Transverse colon (tissue), 4 donors: Measurements from ENCODE around the gene TFG.
"Not testable (repeated sequence)": the region's sequence is repeated elsewhere in the genome, so short reads cannot be mapped to it uniquely, and the experiment has no call there.

Experiments used
- EP300 ChIP-seq: sonication (generic); formaldehyde crosslinking; IDR thresholded peaks from one replicate; pipeline ENCODE4 v1.6.1; 2017; ENCODE audit warnings: antibody characterized with exemption, low read depth
- POLR2A ChIP-seq: fragments of 450-650 bp; IDR thresholded peaks from one replicate; pipeline ENCODE4 v1.6.1; 2016; ENCODE audit warnings: antibody characterized with exemption, mild to moderate bottlenecking, moderate library complexity
- POLR2AphosphoS5 ChIP-seq, 3 donors: sonication (generic); formaldehyde crosslinking; IDR thresholded peaks; one replicate each; pipeline ENCODE4 v1.6.1; 2016; ENCODE audit warnings: antibody characterized with exemption in 3 of 3
- TF ChIP-seq, protein P1 (sequence below), 5 experiments: fragments of 200-600 bp in 3 of 5; fragments of 450-650 bp in 2 of 5; sonication (generic) in 3 of 5; IDR thresholded peaks; 1 replicate in 2 of 5; 2 replicates in 3 of 5; pipeline ENCODE4 v1.5.1; 2016 to 2017; ENCODE audit warnings: antibody characterized with exemption in 5 of 5, inconsistent platforms in 3 of 5, mild to moderate bottlenecking in 2 of 5, moderate library complexity in 1 of 5

DNA sequence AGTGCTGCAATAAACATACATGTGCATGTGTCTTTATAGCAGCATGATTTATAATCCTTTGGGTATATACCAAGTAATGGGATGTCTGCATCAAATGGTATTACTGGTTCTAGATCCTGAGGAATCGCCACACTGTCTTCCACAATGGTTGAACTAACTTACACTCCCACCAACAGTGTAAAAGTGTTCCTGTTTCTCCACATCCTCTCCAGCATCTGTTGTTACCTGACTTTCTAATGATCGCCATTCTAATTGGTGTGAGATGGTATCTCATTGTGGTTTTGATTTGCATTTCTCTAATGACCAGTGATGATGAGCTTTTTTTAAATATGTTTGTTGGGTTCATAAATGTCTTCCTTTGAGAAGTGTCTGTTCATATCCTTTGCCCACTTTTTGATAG lies 38.3 kb upstream of the TFG start:
- TF ChIP-seq, protein P1, sequence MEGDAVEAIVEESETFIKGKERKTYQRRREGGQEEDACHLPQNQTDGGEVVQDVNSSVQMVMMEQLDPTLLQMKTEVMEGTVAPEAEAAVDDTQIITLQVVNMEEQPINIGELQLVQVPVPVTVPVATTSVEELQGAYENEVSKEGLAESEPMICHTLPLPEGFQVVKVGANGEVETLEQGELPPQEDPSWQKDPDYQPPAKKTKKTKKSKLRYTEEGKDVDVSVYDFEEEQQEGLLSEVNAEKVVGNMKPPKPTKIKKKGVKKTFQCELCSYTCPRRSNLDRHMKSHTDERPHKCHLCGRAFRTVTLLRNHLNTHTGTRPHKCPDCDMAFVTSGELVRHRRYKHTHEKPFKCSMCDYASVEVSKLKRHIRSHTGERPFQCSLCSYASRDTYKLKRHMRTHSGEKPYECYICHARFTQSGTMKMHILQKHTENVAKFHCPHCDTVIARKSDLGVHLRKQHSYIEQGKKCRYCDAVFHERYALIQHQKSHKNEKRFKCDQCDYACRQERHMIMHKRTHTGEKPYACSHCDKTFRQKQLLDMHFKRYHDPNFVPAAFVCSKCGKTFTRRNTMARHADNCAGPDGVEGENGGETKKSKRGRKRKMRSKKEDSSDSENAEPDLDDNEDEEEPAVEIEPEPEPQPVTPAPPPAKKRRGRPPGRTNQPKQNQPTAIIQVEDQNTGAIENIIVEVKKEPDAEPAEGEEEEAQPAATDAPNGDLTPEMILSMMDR (IDR thresholded peaks at IDR 0.05), result not testable (repeated sequence)
- TF ChIP-seq EP300; POLR2A; POLR2AphosphoS5 (IDR thresholded peaks at IDR 0.05): not testable (repeated sequence)
